ENCODE data around the gene CACNB1. TPM values are rescaled to one million over a fixed set of nuclear protein-coding genes. Genes with fewer than 3 reads are reported as not detected.

Gene CACNB1
- total and polyA plus RNA-seq, 2 of the 13 experiments (the other 11 are each of a cell fraction or from before 2014, with no cell fraction given) = 0.75 to 1.5 TPM

- TF ChIP-seq ISX (CRISPR knock-in tag; conservative IDR thresholded peaks at IDR 0.05) (peak; percentile 81; the same call in 1 of the 2 replicates), ONECUT2 (CRISPR knock-in tag; IDR thresholded peaks at IDR 0.05) (no peak), ESRRA (CRISPR knock-in tag; IDR thresholded peaks at IDR 0.05; ENCODE audit: low read depth) (no peak), USF2 (IDR thresholded peaks at IDR 0.05; ENCODE audit: low read depth, low read length) (no peak), USF2 (CRISPR knock-in tag; IDR thresholded peaks at IDR 0.05; ENCODE audit: borderline replicate concordance) (peak; percentile 79; the same call in 1 of the 2 replicates), ZFP82 (CRISPR knock-in tag; IDR thresholded peaks at IDR 0.05; ENCODE audit: borderline replicate concordance) (peak; percentile 87; the same call in 1 of the 2 replicates), ZHX1 (CRISPR knock-in tag; IDR thresholded peaks at IDR 0.05; ENCODE audit: low read depth) (no peak; the same call in 1 of the 2 replicates), KDM5B (CRISPR knock-in tag; IDR thresholded peaks at IDR 0.05; ENCODE audit: borderline replicate concordance) (peak; percentile 98), NR3C1 (CRISPR knock-in tag; IDR thresholded peaks at IDR 0.05) (peak; percentile 46), TAF15 (IDR thresholded peaks at IDR 0.05; ENCODE audit: low read depth, low read length, poor library complexity, severe bottlenecking) (peak; percentile 74), GATAD2A (CRISPR knock-in tag; IDR thresholded peaks at IDR 0.05) (no peak; the same call in 1 of the 2 replicates), ZBTB7A (CRISPR knock-in tag; IDR thresholded peaks at IDR 0.05) (no peak), TEAD3 (CRISPR knock-in tag; optimal IDR thresholded peaks at IDR 0.05; ENCODE audit: borderline replicate concordance) (peak; percentile 28)
- TF ChIP-seq, protein P1, sequence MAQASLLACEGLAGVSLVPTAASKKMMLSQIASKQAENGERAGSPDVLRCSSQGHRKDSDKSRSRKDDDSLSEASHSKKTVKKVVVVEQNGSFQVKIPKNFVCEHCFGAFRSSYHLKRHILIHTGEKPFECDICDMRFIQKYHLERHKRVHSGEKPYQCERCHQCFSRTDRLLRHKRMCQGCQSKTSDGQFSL (CRISPR knock-in tag; IDR thresholded peaks at IDR 0.05) = peak; percentile 94
- TF ChIP-seq, protein P2, sequence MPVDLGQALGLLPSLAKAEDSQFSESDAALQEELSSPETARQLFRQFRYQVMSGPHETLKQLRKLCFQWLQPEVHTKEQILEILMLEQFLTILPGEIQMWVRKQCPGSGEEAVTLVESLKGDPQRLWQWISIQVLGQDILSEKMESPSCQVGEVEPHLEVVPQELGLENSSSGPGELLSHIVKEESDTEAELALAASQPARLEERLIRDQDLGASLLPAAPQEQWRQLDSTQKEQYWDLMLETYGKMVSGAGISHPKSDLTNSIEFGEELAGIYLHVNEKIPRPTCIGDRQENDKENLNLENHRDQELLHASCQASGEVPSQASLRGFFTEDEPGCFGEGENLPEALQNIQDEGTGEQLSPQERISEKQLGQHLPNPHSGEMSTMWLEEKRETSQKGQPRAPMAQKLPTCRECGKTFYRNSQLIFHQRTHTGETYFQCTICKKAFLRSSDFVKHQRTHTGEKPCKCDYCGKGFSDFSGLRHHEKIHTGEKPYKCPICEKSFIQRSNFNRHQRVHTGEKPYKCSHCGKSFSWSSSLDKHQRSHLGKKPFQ (CRISPR knock-in tag; IDR thresholded peaks at IDR 0.05; ENCODE audit: insufficient replicate concordance) = no peak
- TF ChIP-seq, protein P3, sequence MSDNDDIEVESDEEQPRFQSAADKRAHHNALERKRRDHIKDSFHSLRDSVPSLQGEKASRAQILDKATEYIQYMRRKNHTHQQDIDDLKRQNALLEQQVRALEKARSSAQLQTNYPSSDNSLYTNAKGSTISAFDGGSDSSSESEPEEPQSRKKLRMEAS (IDR thresholded peaks at IDR 0.05) = peak; percentile 94
- TF ChIP-seq, protein P4, sequence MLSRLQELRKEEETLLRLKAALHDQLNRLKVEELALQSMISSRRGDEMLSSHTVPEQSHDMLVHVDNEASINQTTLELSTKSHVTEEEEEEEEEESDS (CRISPR knock-in tag; IDR thresholded peaks at IDR 0.05; ENCODE audit: borderline replicate concordance) = no peak
- TF ChIP-seq, protein P5, sequence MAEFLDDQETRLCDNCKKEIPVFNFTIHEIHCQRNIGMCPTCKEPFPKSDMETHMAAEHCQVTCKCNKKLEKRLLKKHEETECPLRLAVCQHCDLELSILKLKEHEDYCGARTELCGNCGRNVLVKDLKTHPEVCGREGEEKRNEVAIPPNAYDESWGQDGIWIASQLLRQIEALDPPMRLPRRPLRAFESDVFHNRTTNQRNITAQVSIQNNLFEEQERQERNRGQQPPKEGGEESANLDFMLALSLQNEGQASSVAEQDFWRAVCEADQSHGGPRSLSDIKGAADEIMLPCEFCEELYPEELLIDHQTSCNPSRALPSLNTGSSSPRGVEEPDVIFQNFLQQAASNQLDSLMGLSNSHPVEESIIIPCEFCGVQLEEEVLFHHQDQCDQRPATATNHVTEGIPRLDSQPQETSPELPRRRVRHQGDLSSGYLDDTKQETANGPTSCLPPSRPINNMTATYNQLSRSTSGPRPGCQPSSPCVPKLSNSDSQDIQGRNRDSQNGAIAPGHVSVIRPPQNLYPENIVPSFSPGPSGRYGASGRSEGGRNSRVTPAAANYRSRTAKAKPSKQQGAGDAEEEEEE (CRISPR knock-in tag; IDR thresholded peaks at IDR 0.05; ENCODE audit: borderline replicate concordance) = no peak
These were observed 2.8 kb upstream of the CACNB1 start, which contains the start of gene RPL19 (continued) for GRCh38 chr17:39200070-39200879.
